Right ventricle myocardium superior (tissue), 1 donor: ENCODE results near the gene SLC46A2. TPM values are rescaled to one million over a fixed set of nuclear protein-coding genes. Genes with fewer than 3 reads are reported as not detected.

Experiments used
- ATAC-seq: fragments of 200-7000 bp; cut with Tn5 transposase; one replicate; pipeline ENCODE4 v1.9.1; 2020; ENCODE audit warnings: mild to moderate bottlenecking; ENCODE audit not compliant: poor library complexity
- DNase-seq: peaks from one replicate; pipeline ENCODE4 v3.0.0-alpha.2; 2020
- intact Hi-C: fragments of 100-400 bp; cut with DNase I; formaldehyde crosslinking; loops from one replicate; pipeline ENCODE4 v1.11.2; 2022
- total RNA-seq: library from RNA; stranded (reverse); fragmentation: NEBNext Ultra II Directional; extraction: Animal tissue kit (Norgen Biotek cat#: 25700); gene quantifications from one replicate; pipeline ENCODE4 v1.2.1, GENCODE V29; 2021
- donor health status: DM: no; HTN: yes; CAD: no; lungs with severe emphysema.

The SLC46A2 gene
- total RNA-seq, 1 donor from 2014 or later, result not detected

- intact Hi-C loops, result no loop called here
- ATAC-seq (no peak), DNase-seq (no peak)
Observed at GRCh38 chr9:112892981-112893380, 2.3 kb upstream of the SLC46A2 start.

GRCh38 chr9:112891521-112891920 lies 845 bp upstream of the SLC46A2 start:
- intact Hi-C loops, result no loop called here
- ATAC-seq (no peak), DNase-seq (no peak)

GRCh38 chr9:112887381-112887780 lies 3.3 kb downstream of the SLC46A2 start:
- DNase-seq, result peak; percentile 51
- ATAC-seq, result no peak
- intact Hi-C loops, result no loop called here

- no peak for ATAC-seq
- no peak for DNase-seq
- intact Hi-C loops, result no loop called here
Observed at GRCh38 chr9:112886351-112886750, 4.3 kb downstream of the SLC46A2 start.

- intact Hi-C loops, result no loop called here
- DNase-seq (no peak), ATAC-seq (no peak)
Observed at GRCh38 chr9:112885324-112885723, 5.4 kb downstream of the SLC46A2 start.

- ATAC-seq, result no peak
- no peak for DNase-seq
- intact Hi-C loops, result no loop called here
Observed at GRCh38 chr9:112884721-112885120, 6.0 kb downstream of the SLC46A2 start.

GRCh38 chr9:112884101-112884500 lies 6.6 kb downstream of the SLC46A2 start:
- DNase-seq (no peak), ATAC-seq (no peak)
- intact Hi-C loops, result no loop called here

GRCh38 chr9:112881331-112881730 lies 9.3 kb downstream of the SLC46A2 start:
- no peak for DNase-seq
- no peak for ATAC-seq
- intact Hi-C loops, result no loop called here

GRCh38 chr9:112880650-112881049 lies 10.0 kb downstream of the SLC46A2 start:
- intact Hi-C loops, result no loop called here
- DNase-seq, result no peak
- ATAC-seq, result no peak

- intact Hi-C loops, result no loop called here
- DNase-seq, result no peak
- no peak for ATAC-seq
Observed at GRCh38 chr9:112878752-112879151, 11.9 kb downstream of the SLC46A2 start.

- intact Hi-C loops, result no loop called here
- ATAC-seq (no peak), DNase-seq (no peak)
Observed at GRCh38 chr9:112873773-112874405, 16.8 kb downstream of the SLC46A2 start.

GRCh38 chr9:112872019-112872418 lies 18.7 kb downstream of the SLC46A2 start:
- DNase-seq (no peak), ATAC-seq (no peak)
- intact Hi-C loops, result no loop called here

- ATAC-seq, result no peak
- DNase-seq, result no peak
- intact Hi-C loops, result no loop called here
Observed at GRCh38 chr9:112870556-112870955, 20.1 kb downstream of the SLC46A2 start.

GRCh38 chr9:112869917-112870316 lies 20.8 kb downstream of the SLC46A2 start:
- intact Hi-C loops, result no loop called here

GRCh38 chr9:112869041-112869529 lies 21.6 kb downstream of the SLC46A2 start:
- ATAC-seq, result no peak

More at GRCh38 chr9:112869917-112870316, 20.8 kb downstream of the SLC46A2 start:
- DNase-seq (no peak), ATAC-seq (no peak)

GRCh38 chr9:112868461-112868860 lies 22.2 kb downstream of the SLC46A2 start:
- ATAC-seq, result no peak
- intact Hi-C loops, result no loop called here
- no peak for DNase-seq

More at GRCh38 chr9:112869041-112869529, 21.6 kb downstream of the SLC46A2 start:
- intact Hi-C loops, result no loop called here
- no peak for DNase-seq

GRCh38 chr9:112867275-112867991 lies 23.2 kb downstream of the SLC46A2 start:
- intact Hi-C loops, result no loop called here
- ATAC-seq (peak; percentile 28), DNase-seq (no peak)

- intact Hi-C loops, result no loop called here
- ATAC-seq (no peak), DNase-seq (no peak)
Observed at GRCh38 chr9:112866662-112867274, 23.9 kb downstream of the SLC46A2 start.

GRCh38 chr9:112864982-112865381 lies 25.7 kb downstream of the SLC46A2 start:
- ATAC-seq, result no peak
- DNase-seq, result no peak
- intact Hi-C loops, result no loop called here

GRCh38 chr9:112864403-112864802 lies 26.3 kb downstream of the SLC46A2 start:
- no peak for ATAC-seq
- DNase-seq, result no peak
- intact Hi-C loops, result no loop called here
